SU-DHL-6 (cell line): ENCODE results near the gene COBL.

Experiments used
- H2AFZ ChIP-seq: fragments of 200-600 bp; sonication (generic); 2 replicates; pipeline ENCODE4 v1.6.1; 2014; ENCODE audit warnings: low read depth, mild to moderate bottlenecking, moderate library complexity, mixed read lengths, antibody characterized with exemption, low read length; ENCODE audit not compliant: severe bottlenecking
- H3F3A ChIP-seq: fragments of 200-600 bp; shearing (Covaris generic); 2 replicates; pipeline ENCODE4 v1.6.0; 2016; ENCODE audit warnings: antibody characterized with exemption, mild to moderate bottlenecking; ENCODE audit not compliant: insufficient read depth
- H3K27ac ChIP-seq: fragments of 200-600 bp; sonication (generic); 2 replicates; pipeline ENCODE4 v1.5.1; 2016; ENCODE audit warnings: low read depth, mild to moderate bottlenecking, low read length, moderate library complexity, mixed read lengths
- H3K27me3 ChIP-seq: fragments of 200-600 bp; sonication (generic), shearing (Covaris generic); 2 replicates; pipeline ENCODE4 v1.6.0; 2014; ENCODE audit warnings: mild to moderate bottlenecking, low read length
- H3K36me3 ChIP-seq: fragments of 200-600 bp; sonication (generic); 2 replicates; pipeline ENCODE4 v1.6.1; 2014; ENCODE audit warnings: mild to moderate bottlenecking, low read length, mixed read lengths
- H3K4me2 ChIP-seq: fragments of 300-600, 200-600 bp; shearing (Covaris generic), sonication (generic); 2 replicates; pipeline ENCODE4 v1.6.0; 2014; ENCODE audit warnings: low read length, low read depth, mild to moderate bottlenecking; ENCODE audit not compliant: poor library complexity, severe bottlenecking
- H3K4me3 ChIP-seq: fragments of 200-600 bp; sonication (generic); 2 replicates; pipeline ENCODE4 v1.5.1; 2014; ENCODE audit warnings: antibody characterized with exemption, low read length, mild to moderate bottlenecking, mixed read lengths; ENCODE audit not compliant: insufficient read depth, poor library complexity, severe bottlenecking
- H3K79me2 ChIP-seq: fragments of 200-600 bp; sonication (generic); 2 replicates; pipeline ENCODE4 v1.6.1; 2014; ENCODE audit warnings: mild to moderate bottlenecking, low read length, moderate library complexity; ENCODE audit not compliant: insufficient read depth
- H3K9ac ChIP-seq: fragments of 200-600 bp; sonication (generic); 2 replicates; pipeline ENCODE4 v1.7.0; 2014; ENCODE audit warnings: mild to moderate bottlenecking, low read length
- H3K9me2 ChIP-seq: fragments of 200-600 bp; sonication (generic); replicated peaks from 2 replicates; pipeline ENCODE4 v1.6.1; 2014; ENCODE audit warnings: low read length; ENCODE audit not compliant: insufficient read depth
- H3K9me3 ChIP-seq: fragments of 200-600 bp; sonication (generic); 2 replicates; pipeline ENCODE4 v1.6.1; 2014; ENCODE audit warnings: low read length, mixed read lengths; ENCODE audit not compliant: insufficient read depth
- H4K20me1 ChIP-seq: fragments of 200-600 bp; sonication (generic); 2 replicates; pipeline ENCODE4 v1.6.1; 2014; ENCODE audit warnings: low read depth, mild to moderate bottlenecking, antibody characterized with exemption, low read length, moderate library complexity, mixed read lengths
- EZH2phosphoT487 ChIP-seq: fragments of 200-600 bp; sonication (generic), shearing (Covaris generic); conservative IDR thresholded peaks from 2 replicates; pipeline ENCODE4 v1.6.1; 2018; ENCODE audit warnings: mild to moderate bottlenecking, antibody characterized with exemption, low read length, moderate library complexity, mixed read lengths
- TF ChIP-seq, protein P1 (sequence below): fragments of 200-600 bp; sonication (generic); IDR thresholded peaks from one replicate; pipeline ENCODE4 v1.5.1; 2017; ENCODE audit warnings: antibody characterized with exemption, mild to moderate bottlenecking, low read length, moderate library complexity; ENCODE audit not compliant: insufficient read depth, poor library complexity, severe bottlenecking

Gene COBL

DNA sequence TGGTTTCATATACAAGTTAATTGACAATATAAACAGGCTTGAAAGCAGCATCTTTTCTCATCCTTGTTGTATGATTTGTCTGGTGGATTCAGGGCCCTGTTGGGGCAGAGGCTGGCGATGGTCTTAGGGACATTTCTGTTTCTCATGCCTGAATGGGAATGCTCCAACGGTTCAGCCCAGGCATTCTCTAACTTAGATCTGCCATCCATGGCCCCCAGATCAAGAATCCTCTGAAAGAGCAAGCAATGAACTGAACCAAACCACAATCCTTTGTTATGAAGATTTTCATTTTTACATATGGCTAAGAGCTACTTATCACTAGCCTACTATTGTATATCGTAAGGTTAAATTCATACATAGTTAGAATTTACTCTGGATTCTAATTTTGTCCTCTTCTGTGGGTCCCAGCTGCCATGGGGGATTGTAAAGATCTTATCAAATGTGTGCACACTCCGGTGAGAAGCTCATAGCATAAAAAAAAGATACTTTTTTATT is 163.9 kb downstream of the COBL start:
- Histone ChIP-seq H3K27ac (no peak overlapping the region), H3K9me3 (no peaks in the 10 kb centered on the region), H3K9ac (no peak overlapping the region), H3K4me3 (no peak overlapping the region), H3K9me2 (no peaks in the 10 kb centered on the region), H3K36me3 (no peaks in the 10 kb centered on the region), H3K4me2 (no peak overlapping the region), H4K20me1 (no peaks in the 10 kb centered on the region), H3K79me2 (no peaks in the 10 kb centered on the region), H2AFZ (no peak overlapping the region), H3F3A (no peaks in the 10 kb centered on the region), H3K27me3 (no peaks in the 10 kb centered on the region)
- TF ChIP-seq, protein P1, sequence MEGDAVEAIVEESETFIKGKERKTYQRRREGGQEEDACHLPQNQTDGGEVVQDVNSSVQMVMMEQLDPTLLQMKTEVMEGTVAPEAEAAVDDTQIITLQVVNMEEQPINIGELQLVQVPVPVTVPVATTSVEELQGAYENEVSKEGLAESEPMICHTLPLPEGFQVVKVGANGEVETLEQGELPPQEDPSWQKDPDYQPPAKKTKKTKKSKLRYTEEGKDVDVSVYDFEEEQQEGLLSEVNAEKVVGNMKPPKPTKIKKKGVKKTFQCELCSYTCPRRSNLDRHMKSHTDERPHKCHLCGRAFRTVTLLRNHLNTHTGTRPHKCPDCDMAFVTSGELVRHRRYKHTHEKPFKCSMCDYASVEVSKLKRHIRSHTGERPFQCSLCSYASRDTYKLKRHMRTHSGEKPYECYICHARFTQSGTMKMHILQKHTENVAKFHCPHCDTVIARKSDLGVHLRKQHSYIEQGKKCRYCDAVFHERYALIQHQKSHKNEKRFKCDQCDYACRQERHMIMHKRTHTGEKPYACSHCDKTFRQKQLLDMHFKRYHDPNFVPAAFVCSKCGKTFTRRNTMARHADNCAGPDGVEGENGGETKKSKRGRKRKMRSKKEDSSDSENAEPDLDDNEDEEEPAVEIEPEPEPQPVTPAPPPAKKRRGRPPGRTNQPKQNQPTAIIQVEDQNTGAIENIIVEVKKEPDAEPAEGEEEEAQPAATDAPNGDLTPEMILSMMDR, result no peak
- no peak for TF ChIP-seq EZH2phosphoT487

DNA sequence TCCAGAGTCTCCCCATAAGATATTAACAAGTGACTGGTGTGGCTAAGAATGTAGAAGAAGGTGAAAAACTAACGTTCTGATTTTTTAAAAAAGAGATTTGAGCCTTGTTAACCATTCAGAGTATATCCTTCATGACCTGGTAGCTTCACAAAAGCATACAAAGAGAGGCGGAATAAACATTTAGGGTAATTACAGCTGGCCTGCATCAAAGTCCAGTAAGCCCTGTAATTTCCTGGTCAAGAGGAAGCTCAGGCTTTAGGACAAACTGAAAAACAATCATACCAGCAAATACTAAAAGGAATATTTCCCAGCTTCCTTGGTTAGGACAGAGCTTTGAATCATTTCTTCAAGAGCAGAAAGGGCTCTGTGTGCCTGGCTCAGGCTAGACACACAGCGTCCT is 165.2 kb downstream of the COBL start:
- Histone ChIP-seq H3K4me2 (no peak overlapping the region), H3K9me2 (no peaks in the 10 kb centered on the region), H3K27ac (no peak overlapping the region), H3K27me3 (no peaks in the 10 kb centered on the region), H3K9ac (no peak overlapping the region), H2AFZ (no peak overlapping the region), H3K79me2 (no peaks in the 10 kb centered on the region), H3K36me3 (no peaks in the 10 kb centered on the region), H3K4me3 (no peak overlapping the region), H3K9me3 (peaks cover 10% of the 10 kb centered on the region), H3F3A (no peaks in the 10 kb centered on the region), H4K20me1 (no peaks in the 10 kb centered on the region)
- TF ChIP-seq, protein P1, result no peak
- no peak for TF ChIP-seq EZH2phosphoT487

DNA sequence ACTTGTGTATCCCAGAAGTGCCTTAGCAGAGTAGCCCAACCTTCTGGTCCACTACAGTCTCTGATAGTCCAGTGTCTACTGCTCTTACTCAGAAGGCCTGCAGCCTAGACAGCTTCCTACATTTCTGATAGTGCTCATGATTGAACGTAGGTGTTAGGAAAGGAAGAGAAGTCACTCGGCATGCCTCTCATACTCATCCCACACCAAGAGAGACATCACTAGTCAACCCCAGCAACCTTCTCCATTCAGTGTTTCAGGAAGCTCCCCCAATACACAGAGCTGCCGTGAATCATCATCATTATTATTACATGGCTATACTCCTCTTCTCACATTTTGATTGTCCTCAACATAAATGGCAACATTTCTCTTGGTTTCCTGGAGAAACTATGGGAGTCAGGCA is 166.4 kb downstream of the COBL start:
- no peaks in the 10 kb centered on the region for H3K36me3 ChIP-seq
- H3K27ac ChIP-seq, result no peak overlapping the region
- H2AFZ ChIP-seq, result no peak overlapping the region
- H3K4me3 ChIP-seq, result no peak overlapping the region
- H3K9ac ChIP-seq, result no peak overlapping the region
- H3F3A ChIP-seq, result no peaks in the 10 kb centered on the region
- no peak for TF ChIP-seq EZH2phosphoT487
- TF ChIP-seq, protein P1, result no peak
- peaks cover 14% of the 10 kb centered on the region for H3K9me3 ChIP-seq
- no peaks in the 10 kb centered on the region for H4K20me1 ChIP-seq
- no peaks in the 10 kb centered on the region for H3K27me3 ChIP-seq
- no peaks in the 10 kb centered on the region for H3K79me2 ChIP-seq
- no peak overlapping the region for H3K4me2 ChIP-seq
- H3K9me2 ChIP-seq, result no peaks in the 10 kb centered on the region
